HG02870 (cell line): ENCODE measurements around the gene C22orf23.
"Not testable (repeated sequence)": the region's sequence is repeated elsewhere in the genome, so short reads cannot be mapped to it uniquely, and the experiment has no call there.

Experiments used
- ATAC-seq: cut with Tn5 transposase; IDR thresholded peaks from one replicate; pipeline ENCODE4 v1.9.1; 2021; ENCODE audit warnings: mild to moderate bottlenecking, moderate library complexity; ENCODE audit not compliant: unreplicated experiment

The C22orf23 gene

DNA sequence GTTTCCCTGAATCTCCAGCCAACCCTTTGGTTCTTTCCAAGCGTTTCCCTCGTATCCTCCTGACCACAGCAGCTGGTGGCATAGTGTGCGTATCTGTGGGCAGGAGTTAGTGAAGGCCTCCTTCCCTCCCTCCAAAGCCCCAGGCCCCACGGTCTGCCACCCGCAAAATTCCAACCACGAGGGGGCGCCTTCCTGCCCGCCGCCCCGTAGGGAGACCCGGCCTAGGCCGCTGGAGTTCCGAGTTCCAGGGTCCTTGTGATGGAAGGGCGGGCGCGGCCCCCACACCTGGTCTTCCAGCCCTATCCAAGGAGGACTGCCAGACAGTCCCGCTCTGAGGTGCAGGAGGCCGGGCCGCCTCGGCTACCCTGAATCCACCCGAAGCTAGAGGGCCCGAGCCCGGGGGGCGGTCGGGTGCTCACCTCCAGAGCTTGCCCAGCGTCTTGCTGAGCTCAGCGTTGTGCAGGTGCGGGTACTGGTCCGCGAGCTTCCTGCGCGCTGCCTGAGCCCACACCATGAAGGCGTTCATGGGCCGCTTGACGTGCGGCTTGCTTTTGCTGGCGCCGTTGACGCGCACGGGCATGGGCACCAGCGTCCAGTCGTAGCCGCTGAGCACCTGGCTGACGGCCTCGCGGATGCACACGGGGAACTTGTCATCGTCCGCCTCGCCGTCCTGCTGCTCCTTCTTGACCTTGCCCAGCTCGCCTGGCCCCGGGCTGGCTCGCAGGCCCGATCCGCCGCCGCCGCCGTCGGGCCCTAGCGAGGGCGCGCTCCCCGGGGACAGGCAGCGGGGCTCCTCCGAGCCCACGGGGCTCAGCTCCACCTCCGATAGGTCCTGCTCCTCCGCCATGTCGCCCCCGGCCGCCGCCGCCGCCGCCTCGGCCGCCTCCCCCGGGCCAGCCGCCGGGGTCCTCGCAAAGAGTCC is 29.8 kb upstream of the C22orf23 start:
- ATAC-seq, result no peak

DNA sequence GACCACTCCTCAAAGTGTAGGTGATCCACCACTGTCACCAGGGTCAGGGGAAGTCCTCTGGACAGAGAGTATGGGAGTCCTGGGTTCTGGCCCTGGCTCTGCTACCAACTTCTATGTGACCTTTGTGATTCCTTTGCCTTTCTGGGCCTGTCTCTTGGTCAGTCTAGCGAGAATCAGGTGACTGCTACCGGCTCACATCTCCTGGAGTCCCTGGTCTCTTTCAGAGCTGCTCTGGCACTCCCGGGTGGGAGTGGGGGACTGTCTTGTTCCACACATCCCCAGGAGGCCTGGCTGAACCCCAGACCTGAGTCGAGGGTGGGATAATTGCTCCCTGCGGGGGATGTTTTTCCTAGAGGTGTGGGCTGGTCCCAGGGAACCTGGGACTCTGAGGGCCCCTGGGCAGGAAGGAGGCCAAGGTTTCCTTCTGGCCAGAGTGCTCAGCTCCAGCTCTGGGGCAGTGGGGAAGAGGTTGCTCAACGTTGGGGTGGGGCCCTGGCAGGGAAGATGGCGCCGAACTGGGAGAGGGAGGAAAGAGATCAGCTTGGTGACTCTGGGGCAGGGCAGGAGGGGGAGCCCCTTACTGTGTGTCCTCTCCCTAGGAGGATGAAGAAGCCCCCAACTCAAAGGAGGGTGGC is 28.9 kb upstream of the C22orf23 start:
- ATAC-seq, result no peak

DNA sequence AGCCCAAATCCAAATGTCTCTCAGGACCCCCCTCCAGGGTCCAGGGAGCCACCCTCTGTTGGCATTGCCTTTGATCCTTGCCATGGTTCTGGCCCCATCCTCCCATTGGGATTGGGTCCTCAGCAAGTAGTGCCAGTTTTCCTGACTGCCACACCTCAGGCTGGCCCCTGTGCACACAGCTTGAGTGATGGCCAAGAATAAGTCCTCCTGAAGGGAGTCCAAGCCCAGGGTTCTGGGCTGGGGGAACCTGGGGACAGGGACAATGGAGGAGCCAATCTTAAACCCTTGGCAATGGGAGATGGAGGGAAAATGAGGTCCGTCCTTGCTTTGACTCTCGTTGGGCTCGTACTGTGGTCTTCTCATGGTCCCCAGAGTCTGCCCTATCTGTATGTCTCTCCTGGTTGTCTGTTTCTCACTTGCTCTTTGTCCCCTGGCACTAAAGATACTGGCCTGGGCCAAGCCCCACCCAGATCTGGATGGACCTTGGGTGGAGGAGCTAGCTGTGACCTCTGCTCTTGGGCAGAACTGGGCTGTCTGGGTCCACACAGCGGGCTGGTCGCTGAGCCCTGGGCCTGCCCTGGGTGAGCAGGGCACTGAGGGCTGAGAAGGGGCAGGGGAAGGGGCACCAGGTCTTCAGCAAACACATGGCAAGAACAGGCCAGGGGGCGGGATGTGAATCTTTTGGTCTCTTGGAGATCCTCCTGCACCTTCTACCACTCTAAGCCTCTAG is 28.0 kb upstream of the C22orf23 start:
- ATAC-seq, result no peak

DNA sequence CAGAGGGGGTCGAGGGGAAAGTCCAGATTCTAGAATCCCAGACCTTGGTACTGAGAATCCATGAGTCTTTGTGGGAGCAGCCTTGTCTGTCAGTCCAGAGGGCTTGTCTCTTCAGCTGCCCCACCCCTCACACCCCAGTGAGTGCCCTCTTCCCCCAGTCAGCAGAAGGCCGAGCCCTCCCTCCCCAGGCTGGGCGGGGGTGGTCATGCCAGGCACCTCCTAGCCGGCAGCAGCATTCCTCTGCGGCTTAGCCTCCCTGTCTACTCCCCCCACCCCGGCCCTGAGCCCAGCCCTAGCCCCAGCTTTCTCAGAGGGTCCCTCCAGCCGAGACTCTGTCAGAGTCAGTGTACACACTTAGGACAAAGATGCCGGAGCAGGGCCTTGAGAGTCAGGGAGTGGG is 26.4 kb upstream of the C22orf23 start:
- no peak for ATAC-seq

DNA sequence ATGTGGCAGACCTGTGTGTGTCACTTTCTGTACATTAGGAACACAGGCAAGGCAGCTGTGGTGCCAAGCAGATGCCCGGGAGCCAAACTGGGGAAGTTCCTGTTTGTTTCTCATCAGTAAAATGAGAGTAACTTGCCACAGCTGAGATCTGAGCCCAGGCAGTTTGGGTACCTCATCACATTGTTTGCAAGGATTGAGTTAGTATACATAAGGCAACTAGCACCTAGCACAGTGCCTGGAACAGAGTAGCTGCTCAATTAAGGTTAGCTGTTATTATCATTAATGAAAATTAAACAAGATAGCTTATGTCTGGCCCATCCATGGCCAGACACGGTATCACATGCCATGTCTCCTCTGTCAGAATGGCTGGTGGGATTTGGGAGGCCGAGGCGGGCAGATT is 23.1 kb upstream of the C22orf23 start:
- no peak for ATAC-seq

DNA sequence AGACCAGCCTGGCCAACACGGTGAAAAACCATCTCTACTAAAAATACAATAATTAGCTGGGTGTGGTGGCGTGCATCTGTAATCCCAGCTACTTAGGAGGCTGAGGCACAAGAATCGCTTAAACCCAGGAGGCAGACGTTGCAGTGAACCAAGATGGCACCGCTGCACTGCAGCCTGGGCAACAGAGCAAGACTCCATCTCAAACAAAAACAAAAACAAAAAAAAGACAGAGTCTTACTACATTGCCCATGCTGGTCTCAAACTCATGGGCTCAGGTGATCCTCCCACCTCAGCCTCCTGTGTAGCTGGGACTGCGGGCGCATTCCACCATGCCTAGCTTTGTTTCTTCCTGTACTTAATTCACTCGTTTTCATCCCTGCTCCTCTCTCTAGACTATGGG is 22.6 kb upstream of the C22orf23 start:
- ATAC-seq, result not testable (repeated sequence)

DNA sequence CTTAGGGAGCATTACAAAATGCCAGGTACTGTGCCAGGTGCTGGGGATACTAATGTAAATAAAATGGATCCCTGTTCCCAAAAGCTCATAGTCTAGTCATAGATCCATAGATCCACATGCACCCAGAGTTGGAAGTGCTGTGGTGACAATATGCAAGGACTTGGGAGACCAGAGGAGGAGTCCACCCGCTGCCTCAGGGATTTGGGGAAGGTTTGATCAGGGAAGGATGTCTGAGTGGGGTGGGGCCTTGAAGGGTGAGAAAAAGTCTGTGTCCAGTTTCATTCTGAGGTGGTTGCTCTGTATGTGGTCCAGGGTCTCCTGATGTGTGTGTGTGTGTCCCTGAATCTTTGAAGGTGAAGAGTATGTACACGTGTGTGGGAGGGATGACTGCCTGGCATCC is 21.8 kb upstream of the C22orf23 start:
- no peak for ATAC-seq

DNA sequence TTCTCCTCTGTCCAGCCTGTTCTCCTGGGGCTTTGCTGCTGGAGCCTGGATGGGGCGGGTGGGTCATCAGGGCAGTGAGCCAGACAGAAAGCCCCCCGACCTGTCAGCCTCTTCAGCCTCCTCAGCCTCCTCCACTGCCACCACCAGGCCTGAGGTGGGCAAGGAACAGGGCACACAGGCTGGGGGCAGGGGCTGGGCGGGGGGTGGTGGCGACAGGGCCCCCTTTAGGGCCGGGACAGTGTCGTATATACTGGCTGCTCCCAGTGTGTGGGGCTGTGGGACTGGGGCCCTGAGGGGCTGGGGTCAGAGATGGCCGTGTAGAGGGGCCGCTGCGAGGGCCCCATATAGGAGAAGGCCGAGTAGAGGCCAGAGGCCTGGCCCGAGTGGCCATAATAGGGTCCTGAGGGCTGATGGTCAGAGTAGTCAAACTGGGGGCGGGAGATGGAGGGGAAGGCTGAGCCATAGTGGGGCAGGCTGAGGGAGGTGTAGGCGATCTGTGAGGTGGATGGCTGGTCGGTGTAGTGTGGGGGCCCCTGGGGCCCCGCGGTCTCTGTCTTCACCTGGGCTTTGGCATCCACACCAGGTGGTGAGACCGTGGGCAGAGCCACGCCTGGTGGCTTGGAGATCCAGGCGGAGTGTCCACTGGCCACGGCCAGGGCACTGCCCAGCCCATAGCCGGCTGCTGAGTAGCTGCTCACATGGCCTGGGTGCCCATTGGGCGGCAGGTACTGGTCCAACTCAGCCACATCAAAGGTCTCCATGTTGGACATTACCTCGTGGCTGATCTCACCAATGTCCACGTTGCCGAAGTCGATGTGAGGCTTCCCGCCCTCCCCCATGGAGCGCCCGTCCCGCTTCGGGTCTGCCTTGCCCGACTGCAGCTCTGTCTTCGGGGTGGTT is 20.1 kb upstream of the C22orf23 start:
- no peak for ATAC-seq

DNA sequence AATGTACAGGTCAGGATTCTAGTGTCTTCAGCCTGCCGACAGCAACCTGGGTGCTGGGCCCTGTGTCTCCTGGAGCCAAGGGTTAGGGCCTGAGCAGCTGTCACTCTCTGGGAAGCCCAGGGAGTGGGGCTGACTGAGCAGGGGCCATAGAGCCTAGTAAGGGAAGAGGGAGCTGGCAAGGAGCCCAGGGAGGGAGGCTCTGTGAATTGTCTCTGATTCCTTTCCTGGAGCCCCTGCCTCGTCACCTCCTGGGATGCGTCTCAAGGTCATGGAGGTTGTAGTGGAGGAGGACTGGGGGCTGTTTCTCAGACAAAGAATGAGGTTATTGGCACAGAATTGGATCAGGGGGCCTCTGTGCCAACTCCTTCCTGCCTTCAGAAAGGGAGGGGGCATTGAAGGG is 19.1 kb upstream of the C22orf23 start:
- no peak for ATAC-seq

DNA sequence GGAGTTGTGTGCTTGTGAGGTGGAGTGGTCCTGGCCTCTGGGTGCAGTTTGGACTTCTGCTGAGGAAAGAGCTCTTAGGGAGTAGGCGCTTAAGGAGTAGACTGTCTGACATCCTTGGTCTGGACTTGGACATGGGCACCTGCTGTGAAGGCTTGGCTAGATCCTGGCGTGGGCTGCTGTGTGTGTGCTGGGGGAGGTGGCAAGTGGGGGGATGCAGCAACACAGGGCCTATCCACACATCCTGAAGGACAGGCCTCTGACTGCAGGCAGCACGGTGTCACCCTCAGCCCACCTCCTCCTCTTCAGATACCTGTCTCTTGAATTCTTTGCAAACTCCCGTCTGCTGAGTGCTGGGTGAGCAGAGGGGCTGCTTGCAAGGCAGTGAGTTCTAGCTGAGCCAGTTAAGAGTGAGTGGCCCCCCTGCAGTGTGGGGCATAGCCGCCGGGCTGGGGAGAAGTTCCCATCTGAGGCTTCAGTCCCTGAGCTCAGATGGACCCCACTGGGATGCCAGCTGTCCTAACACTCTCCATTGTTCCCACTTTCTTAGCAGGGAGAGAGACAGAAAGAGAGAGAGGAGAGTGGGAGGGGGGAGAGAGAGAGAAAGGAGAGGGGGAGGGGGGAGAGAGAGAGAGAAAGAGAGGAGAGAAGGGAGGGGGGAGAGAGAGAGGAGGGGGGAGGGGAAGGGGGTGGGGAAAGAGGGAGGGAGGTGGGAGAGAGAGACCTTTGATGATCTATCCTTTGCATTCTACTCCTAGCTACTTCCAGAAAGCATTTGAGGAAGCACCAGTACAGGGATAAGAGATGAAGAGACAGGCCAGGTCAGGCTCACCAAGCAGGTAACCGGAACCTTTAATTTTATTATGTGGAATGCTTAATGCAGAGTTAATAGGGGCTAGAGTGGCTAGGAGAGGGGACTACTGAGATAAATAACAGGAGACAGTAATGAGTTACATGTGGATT is 18.4 kb upstream of the C22orf23 start:
- ATAC-seq, result no peak

DNA sequence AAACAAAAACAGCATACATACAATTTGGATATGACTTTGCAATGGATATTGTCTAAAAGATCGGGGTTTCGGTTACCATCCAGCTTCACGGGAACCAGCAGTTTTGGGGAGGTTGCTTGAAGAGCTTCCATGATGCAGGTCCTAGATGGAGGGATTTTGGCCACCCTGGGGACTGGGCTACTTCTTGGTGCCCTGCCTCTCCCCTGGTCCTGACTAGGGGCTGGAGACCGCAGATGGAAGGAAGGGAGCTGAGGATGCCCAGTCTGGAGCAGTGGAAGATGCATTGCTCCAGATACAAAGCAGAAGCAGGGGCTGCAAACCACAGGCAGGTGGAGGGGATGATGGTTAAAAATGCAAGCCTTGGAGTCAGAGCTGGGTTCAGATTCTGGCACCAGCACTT is 17.5 kb upstream of the C22orf23 start:
- no peak for ATAC-seq

DNA sequence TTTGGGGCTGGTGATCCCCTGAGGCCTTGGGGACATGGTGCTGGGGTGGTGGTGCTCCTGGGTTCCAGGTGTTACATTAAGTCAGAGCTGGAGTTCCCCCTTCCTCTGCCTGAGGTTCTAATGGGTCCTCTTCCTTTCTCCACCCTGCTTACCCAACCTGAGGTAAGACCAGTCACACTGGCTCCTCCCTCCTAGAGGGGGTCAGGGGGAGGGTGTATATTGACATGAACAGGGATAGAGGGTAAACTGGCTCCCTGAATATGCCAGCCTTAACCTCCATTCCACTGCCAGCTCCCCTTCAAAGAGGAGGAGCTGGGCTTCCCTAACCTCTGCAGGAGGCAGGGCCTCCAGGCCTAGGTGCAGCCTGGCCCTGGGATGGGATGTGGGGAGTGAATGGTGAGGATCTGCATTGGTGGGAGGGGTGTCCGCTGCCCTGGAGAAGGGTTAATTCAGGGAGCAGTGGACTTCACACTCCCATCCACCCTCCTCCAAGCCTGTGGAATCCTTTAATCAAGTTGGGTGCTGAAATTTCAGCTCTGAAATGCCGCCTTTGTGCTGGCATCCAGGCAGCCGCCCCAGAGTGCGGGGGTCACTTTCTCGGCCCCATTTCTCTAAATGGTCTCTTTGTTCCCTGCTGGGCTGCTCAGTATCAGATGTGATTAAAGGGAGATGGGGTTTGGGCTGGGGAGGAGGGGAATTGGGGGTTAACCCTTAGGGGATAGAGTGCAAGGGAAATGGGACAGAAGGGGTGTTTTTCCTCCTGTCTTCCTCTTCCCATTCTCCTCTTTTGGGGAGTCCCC is 15.3 kb upstream of the C22orf23 start:
- no peak for ATAC-seq

DNA sequence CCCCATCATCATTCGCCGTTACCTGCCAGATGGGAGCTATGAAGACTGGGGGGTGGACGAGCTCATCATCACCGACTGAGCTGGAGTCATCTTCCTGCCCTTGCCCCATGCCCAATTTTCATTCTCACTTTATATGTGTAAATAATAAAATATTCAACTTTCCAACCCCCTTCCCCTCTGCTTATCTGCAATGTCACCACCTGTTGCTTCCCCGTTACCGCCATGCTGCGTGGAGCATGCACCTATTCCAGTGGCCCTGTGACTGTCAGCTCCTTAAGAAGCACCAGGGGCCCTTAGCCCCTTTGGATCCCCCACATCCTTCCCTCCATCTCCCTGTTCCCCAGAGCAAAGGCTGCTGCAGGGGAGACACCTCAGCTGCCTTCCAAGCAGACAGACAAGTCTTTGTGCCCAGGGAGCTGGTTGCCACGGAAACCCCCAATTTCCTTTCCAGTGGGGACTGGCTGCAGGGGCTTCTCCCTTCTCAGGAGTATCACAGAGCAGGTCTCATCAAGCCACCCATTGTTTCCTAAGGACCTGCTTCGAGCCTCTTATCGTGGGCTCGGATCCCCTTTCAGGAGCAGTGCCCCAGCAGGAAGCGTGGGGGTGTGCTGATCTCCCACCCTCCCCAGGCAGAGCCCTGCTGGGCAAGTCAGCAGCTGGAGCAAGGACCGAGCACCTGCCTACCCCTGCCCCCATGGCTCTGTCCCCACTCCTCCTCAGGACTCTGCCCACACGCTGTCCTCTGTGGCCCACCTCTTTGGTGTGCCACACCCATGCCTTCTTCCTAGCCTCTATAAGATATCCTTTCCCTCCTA is 14.4 kb upstream of the C22orf23 start:
- no peak for ATAC-seq

DNA sequence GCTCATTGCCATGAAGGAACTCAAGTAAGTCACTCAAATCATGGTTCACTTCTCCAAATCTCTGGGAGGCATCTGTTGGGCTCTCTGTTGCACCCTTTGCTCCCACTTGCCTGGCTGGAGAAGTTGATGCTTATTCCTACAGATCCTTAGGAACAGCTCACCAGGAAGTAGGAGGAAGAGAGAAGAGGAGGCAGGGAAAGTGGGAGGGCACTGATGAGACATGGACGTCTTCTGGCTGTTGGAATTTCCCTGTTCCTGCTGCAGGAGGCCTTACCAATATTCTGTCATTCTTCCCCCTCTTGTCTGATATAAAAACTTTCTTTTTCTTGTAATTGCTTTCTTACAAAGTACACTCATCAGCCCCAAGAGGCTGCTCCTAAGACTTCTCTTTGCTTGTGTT is 13.7 kb upstream of the C22orf23 start:
- ATAC-seq, result no peak

DNA sequence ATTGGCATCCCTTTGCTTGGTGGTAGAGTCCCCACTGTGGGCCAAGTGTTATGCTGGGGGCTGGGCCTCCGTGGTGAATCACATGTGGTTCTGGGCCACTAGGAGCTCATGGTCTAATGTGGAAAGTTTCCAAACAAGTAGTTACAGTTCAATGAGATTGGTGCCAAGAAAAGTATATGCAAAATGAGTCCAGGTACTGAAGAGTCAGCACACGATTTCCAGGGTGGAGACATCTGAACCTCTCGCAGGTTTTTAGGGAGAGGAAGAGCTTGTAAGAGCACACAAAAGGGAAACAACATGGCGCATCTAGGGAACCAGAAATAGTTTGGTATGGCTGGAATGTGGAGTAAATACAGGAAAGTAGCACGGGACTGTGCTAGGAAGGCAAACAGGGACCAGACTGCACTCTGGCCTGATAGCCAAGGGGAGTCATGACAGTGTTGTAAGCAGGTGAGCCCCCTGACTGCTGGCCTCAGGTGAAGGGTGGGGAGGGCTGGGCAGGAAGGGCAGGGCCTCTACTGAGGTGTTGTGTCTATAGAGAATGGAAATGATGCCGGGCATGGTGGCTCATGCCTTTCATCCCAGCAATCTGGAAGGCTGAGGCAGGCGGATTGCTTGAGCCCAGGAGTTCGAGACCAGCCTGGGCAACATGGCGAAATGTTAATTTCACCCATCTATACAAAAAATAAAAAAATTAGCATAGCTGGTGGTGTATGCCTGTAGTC is 12.7 kb upstream of the C22orf23 start:
- ATAC-seq, result no peak

DNA sequence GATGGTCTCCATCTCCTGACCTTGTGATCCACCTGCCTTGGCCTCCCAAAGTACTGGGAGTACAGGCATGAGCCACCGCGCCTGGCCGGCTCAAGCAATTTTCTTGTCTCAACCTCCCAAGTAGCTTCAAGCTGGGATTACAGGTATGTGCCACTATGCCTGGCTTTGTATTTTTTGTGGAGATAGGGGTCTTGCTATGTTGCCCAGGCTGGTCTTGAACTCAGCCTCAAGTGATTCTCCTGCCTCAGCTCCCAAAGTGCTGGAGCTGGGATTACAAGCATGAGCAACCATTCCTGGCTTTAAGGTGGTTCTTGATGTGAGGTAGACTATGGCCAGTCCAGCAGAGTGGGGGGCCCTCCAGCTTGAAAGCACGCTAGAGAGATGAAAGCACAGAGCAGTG is 7.7 kb upstream of the C22orf23 start:
- ATAC-seq, result no peak

DNA sequence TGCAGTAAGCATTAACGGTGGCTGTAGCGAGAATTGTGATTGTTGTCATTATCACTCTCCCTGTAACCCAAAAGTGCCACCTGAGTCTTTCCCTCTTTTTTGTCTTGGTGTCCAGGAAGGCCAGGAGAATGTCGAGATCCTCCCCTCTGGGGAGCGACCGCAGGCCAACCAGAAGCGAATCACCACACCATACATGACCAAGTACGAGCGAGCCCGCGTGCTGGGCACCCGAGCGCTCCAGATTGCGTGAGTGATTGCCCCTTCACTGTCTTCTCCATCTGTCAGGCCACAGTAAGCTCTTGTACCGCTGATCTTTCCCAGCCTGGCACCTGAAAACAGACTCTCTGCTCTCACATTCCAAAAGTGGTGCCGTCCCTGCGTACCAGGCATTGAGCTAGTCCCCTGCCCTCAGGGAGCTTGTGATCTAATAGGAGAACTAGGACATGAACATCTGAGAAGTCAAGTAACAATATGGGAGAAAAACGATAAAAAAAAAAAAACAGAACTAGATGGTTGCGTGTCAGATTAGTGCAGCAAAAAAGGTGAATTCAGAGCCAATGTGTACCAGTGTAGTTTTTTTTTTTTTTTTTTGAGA is 5.9 kb upstream of the C22orf23 start:
- no peak for ATAC-seq
